ENCODE results near the gene TMEM184C.

The TMEM184C gene

DNA sequence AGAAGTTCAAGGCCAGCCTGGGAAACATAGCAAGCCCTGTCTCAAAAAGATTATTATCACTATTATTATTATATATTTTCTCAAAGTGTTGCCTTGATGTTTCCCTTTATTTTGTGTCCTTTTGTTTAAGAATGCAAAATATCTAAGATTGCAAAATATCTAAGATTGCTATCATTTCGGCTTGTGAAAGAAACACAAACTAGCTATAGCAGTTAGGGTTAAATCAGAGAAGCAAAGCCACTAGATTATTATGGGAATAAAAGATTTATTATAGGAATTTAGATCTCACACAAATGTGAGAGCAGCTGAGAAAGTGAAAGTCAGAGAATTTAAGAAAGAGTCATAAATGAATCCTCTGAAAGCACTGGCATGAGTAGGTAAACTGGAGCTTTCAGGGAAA lies 18.0 kb upstream of the TMEM184C start:
- no peak for DNase-seq (ENCODE audit: low read depth in 2 of 2)

DNA sequence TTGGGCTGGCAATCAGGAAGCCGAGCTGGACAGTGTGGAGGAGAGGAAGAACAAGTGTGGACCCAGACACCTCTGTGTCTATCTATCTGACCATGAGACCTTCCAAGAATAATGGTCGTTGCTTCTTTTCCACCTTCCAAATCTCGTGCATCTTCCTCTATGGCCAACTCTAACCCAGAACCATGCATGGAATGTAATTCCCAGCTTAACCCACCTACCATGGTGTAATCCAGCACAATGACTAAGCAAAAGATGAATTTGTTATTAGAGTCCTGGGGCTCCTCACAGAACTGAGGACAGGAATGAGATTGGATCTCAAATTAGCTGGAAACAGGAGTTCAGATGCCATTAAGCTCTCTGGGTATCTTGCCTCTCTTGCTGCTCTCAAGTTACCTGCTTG lies 17.4 kb upstream of the TMEM184C start:
- no peak for DNase-seq (ENCODE audit: low read depth in 2 of 2)

DNA sequence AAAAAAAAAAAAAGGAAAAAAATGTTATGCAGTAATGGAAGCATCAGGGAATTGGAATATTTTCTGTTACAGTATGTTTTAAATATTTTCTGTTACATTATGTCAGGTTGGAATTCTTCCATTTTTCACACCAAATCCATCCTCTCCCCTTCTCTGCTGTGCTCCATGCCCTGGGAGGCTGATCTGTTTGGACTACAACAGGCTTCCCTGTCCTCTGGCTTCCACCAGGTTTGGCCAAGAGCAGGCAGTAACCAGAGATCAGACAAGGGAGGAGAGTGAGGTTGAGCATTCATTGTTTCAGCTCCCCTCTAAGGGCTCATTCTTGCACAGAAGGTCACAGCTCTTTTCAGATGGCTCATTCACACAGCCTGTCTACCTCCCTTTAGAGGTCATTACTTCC lies 11.7 kb upstream of the TMEM184C start:
- no peak for DNase-seq (ENCODE audit: low read depth in 2 of 2)

DNA sequence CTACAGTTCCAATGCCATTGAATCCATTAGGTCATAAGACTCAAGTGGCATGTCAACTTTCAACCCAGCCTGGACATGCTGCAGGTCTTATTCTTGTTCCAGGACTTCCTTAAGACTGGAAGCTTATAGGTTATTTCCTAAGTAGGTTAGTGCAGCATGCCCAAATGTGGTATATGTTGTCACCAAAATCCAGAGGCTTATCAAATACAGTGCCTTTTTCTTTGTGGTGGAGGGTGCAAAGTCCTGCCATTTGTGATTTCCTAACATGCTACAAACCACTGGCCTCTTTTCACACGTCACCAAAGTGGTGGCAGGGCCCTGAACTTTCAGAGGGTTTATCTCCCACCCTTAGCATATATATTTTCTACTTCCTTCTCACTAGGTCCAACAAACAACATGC lies 9.7 kb upstream of the TMEM184C start:
- DNase-seq (ENCODE audit: low read depth in 2 of 2) = no peak

DNA sequence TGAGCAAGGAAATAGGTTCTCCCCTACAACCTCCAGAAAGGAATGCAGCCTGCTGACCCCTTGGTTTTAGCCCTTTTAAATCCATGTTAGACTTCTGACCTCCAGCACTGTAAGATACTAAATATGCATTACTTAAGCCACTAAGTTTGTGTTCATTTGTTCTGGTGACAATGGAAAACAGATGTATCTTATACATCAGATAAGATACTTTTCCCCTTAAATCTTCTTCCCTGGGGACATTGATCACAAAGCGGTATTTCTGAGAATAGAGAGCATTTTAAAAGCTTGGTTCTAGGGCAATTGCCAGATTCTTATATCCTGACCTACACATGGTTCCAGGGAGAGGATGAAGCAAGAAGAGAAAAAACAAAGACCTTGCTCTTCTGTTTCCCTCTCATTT lies 6.5 kb upstream of the TMEM184C start:
- DNase-seq (ENCODE audit: low read depth in 2 of 2) = no peak

DNA sequence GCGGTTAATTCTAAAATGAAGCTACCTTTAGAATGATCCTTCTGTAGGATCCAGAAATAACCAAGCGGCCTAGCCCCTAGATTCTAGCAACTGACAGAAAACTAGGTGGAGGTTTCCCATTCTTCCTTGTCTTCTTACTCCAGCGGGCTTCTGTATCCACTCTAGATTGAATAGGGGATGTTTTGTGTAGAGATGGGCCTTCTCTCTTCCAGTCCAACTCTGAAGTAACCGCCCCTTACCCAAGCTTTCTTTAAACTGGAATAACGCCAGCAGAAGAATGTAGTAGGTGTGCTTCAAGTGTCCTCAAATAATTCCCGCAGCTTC lies 386 bp upstream of the TMEM184C start:
- DNase-seq (ENCODE audit: low read depth in 2 of 2) = no peak

DNA sequence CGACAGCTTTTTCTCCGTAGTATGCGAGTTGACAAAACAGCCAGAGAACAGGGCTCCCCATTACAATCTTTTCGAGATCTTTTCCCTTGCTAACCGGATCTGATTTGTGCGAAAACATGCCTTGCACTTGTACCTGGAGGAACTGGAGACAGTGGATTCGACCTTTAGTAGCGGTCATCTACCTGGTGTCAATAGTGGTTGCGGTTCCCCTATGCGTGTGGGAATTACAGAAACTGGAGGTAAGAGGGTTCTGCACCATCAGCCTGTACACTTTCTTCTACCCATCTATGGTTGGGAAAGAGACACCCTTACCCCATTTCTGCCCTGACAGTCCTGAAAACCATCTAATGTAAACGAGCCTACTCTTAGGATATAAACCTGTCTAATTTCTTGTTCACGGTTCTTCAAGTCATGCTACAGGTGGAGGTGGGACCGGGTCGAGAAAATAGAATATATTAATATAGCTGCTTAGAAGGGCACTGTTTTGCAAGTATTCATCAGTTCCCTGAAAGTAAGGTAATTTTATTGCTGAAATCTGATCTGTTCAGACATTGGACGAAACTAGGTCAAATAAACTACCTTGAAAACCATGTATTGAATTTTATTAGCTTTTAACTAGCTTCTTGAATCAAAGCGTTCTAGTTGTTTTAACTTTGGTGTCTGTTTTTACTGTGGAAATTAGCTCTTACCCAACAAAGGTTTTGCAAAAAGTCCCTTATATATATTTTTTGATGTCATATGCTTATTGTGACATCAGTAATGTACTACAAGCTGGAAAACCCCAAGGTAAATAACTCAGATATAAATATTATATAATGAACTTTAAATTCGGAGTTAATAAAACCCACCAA lies 869 bp downstream of the TMEM184C start:
- no peak for DNase-seq (ENCODE audit: low read depth in 2 of 2)

DNA sequence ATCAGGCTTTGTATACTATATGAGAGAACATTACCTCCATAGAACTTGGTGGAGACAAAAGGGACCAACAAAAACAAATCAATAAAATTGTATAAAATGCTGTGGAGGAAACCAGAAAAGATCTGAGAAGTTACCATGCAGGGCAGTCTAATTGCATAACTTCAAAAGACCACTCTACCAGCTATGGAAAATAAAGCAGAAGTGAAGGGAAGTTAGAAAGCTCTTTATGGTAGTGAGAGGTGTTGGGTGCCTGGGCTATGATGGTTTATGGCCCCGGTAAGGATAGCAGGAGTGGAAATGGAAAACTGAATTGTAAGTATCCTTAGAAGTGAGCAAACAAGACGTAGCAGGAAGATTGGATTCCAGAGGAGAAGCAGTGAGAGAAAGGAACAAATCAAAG lies 3.1 kb downstream of the TMEM184C start:
- no peak for DNase-seq (ENCODE audit: low read depth in 2 of 2)

DNA sequence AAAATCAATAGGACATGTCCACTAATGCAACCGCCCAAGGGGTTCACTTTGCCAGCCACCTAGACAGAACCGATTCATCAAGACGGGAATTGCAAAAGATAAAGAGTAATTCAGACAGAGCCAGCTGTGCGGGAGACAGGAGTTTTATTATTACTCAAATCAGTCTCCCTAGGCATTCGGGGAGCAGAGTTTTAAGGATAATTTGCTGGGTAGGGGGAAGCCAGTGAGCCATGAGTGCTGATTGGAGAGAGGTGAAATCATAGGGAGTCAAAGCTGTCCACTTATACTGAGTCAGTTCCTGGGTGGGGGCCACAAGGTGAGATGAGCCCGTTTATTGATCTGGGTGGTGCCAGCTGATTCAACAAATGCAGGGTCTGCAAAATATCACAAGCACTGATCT lies 8.5 kb downstream of the TMEM184C start:
- no peak for DNase-seq (ENCODE audit: low read depth in 2 of 2)

DNA sequence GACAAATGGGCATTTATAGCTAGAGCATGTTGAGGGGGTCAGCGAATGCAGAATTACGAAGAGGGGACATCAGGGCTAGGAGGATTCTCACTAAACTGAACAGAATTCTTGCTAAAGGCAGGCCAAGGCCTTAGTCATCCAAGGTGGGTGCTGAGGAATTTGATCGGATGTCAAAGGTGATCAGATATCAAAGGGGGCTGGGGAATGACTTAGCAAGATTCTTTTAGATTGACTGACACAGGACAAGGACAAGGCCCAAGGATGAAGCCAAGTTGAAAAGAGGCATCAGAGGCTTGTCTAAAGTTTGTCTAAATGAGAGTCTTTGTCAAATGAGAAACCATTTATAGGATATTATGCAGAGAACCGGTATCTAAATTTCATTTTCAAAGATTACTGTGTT lies 9.7 kb downstream of the TMEM184C start:
- no peak for DNase-seq (ENCODE audit: low read depth in 2 of 2)

DNA sequence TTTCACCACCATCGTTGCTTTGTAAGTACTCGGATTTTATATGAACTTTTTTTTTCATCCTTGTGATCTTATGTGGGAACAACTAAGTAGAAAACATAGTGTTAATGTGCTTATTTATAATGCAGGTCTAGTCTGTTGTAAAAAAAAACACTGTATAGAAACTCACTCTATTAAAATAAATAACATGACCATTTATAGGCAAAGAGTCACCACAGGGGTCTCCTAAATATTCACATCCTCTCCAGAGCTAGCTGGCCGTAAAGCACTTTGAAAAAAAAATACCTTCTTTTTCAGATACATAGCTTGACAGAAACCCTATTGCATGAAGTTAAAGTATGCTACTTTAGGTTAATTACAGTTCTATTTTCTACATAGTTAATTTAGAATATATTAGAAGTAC lies 11.2 kb downstream of the TMEM184C start:
- DNase-seq (ENCODE audit: low read depth in 2 of 2) = no peak

DNA sequence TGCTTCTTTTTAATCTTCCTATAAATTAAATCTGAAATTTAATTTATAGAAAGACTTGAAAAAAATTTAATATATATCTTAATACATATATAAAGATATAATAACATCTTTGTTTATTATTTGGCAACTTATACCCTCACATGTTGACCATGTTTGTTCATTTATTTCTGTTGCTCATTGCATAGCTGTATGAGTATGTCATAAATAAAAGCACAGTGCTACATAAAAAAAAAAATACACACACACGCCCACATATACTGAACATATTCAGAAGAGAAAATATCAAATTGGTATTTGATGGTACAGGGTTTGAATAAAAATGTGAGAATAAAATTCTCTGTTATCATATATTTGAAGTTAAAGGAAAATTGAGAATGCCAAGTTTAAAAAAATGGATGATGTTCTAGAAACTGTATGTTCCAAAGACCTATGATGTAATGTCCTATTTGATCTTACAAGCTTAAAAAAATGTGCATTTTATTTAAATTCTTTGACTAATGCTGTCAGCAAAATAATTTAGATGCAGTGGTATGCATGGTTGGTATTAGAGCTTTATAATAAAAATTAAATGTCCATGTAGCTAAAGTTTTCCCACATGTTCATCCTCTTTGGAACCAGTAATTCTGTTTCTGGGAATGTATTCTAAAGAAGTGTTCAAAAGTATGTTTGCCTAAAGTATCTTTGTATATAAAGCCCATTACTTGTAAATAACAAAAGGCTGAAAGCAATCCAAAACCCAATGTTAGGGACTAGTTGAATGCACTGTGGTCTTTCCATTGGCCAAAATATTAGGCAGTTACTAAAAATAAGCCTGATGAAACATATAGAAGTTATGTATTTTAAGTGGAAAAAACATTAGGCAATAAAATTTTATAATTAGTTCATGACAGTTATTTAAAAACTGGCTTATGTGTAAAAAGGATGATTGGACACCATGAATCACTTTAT lies 12.9 kb downstream of the TMEM184C start:
- DNase-seq (ENCODE audit: low read depth in 2 of 2) = no peak

DNA sequence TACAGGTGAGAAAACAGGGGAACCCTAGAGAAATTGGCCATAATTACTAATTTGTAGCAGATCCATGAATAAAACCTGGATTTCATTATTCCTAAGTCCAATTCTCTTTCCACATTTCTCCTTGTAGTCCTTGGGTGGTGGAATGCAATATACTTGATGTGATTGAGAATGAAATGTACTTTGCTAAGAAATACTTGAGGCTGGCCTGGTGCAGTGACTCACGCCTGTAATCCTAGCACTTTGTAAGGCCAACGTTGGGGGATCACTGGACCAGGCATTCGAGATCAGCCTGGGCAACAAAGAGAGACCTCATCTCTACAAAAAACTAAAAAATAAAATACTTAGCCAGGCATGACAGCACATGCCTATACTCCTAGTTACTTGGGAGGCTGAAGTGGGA lies 15.9 kb downstream of the TMEM184C start:
- DNase-seq (ENCODE audit: low read depth in 2 of 2) = no peak

DNA sequence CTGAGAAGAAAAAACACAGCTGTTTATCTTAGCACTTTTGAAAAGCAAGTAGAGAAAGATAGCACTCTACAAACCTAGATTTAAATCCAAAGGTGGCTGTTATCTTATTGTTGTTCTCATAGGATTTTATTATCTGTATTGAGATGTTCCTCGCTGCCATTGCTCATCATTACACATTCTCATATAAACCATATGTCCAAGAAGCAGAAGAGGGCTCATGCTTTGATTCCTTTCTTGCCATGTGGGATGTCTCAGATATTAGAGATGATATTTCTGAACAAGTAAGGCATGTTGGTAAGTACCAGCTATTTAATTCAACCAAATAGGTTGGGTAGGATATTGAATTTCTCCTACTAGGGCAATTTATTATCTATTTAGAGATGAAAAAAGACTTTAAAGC lies 16.4 kb downstream of the TMEM184C start:
- no peak for DNase-seq (ENCODE audit: low read depth in 2 of 2)

DNA sequence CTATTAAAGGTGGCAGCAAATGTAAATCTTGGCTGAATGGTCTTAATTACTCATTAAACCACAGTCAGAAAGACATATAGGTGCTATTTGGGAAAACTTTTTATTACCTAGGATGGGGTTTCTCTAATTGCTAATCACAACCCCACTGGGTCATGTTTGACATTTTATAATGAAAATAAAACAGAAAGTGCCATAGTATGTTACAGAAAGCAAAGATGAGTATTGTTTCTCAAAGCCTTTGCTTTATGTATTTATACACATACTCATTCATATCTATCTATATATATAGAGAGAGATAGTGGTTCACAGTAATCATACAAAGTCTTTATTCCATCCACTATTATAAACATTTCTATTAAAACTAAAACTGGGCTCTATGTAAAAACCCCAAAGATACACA lies 18.2 kb downstream of the TMEM184C start:
- DNase-seq (ENCODE audit: low read depth in 2 of 2) = no peak

DNA sequence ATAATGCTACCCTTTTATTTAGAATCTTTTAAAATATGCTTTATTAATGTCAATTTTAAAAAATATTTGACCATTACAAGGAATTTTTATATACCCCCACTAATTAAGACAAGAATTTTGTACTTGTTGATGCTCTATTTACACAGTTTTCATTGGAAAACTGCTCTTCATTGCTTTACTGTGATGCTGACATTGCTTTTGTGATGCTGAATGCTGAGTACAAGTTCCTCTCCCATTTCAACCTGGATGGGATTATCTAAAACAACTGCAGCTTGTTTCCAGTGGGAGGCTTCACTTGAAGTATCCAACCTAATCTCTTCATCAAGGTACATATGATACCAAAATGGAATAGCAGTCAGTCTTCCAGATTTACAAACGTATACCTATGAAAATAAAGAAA lies 21.2 kb downstream of the TMEM184C start:
- DNase-seq (ENCODE audit: low read depth in 2 of 2) = no peak

DNA sequence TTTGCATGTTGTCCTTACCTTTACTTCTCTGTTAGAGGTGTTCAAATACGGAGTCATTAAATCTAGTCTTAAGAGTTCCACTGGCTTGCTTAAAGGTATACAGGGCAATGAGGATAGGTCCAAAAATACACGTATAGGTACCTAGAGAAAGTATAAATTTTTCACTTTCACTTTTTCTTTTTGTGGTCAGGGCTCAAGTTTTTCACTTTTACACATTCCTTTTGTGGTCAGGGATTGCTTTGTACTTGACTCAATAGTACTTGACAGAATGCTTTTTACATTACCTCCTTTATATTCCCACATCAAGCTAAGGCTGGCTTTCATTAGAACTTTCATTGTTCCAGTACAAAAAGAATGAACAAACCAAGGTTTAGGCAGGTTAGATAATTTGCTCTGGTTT lies 21.7 kb downstream of the TMEM184C start:
- DNase-seq (ENCODE audit: low read depth in 2 of 2) = no peak

DNA sequence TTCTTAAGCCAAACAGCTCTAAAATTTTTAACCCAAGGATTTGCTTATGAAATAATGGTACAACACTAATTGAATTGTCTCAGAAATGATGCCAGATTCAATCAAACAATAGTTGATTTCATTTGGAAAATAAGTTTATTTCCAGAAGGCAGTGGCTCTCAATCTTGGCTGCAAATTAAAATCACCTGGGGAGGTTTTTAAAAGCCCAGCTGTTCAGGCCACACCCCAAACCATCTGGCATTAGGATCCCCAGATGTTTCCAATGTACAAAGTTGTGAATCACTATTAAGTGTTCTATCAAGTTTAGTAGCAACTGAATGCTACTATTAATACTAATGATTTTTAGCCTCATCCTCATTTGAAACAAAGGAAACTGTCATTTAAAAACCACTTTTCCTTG lies 22.2 kb downstream of the TMEM184C start:
- no peak for DNase-seq (ENCODE audit: low read depth in 2 of 2)

DNA sequence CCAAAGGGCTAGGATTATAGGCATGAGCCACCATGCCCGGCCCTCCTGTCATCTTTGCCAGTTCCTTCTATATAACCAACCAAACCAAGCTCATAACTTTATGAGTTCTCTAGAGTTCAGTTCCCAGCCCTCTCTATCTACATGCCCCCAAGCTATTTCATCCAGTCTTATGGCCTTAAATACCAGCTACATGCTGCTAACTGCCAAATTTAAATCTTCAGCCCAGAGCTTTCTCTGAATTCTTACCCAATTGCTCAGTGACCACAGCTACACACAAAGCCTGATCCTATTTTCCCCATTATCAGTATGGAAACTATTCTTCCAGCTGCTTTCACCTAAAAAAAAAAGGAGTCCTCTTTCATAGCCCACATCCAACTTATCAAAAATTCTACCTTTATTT lies 23.1 kb downstream of the TMEM184C start:
- no peak for DNase-seq (ENCODE audit: low read depth in 2 of 2)

DNA sequence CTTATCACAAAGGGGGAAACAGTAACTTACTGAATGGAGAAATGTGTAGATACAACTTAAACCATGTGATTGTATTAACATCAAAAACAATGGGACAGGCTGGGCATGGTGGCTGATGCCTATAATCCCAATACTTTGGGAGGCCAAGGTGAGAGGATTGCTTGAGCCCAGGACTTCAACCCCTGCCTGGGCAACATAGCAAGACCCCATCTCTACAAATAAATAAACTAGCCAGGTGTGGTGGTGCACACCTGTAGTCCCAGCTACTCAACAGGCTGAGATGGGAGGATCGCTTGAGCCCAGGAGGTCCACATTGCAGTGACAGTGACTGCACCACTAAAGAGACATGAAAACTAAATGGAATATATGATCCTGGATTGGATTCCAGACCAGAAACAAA lies 26.4 kb downstream of the TMEM184C start:
- DNase-seq (ENCODE audit: low read depth in 2 of 2) = no peak

DNA sequence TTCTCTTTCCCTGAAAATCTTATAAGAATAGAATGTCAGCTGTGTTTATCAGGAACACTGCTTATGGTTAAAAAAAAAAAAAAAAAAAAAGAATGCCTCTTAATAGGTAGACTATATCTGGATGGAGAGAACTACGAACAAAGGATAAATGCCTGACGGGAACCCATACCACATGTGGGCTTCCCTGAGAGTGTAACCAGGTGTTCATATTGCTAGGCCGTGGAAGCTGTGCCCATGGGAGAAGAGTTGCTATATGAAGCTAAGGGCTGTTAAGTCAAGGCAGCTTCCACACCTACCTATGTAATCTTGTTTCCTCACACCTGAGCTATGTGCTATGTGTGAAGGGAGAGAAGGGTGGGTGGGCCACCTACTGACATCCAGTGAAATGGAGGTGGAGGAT lies 27.3 kb downstream of the TMEM184C start:
- DNase-seq (ENCODE audit: low read depth in 2 of 2) = no peak

DNA sequence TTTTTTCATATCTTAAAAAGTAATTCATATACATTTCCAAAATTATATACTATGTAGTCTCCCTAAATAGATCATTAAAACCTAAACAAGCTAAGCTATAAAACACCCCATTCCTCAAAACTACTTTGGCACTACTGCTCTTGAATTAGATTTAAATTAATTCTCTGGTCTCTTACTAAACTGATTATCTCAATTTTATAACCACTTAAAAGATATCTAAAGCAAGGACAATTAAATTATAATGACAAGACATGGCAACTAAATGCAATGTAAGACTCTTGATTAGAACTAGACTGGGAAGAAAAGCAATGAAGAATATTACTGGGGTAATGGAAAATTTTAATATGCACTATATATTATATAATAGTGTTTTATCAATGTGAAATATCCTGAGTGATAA lies 27.9 kb downstream of the TMEM184C start:
- no peak for DNase-seq (ENCODE audit: low read depth in 2 of 2)

DNA sequence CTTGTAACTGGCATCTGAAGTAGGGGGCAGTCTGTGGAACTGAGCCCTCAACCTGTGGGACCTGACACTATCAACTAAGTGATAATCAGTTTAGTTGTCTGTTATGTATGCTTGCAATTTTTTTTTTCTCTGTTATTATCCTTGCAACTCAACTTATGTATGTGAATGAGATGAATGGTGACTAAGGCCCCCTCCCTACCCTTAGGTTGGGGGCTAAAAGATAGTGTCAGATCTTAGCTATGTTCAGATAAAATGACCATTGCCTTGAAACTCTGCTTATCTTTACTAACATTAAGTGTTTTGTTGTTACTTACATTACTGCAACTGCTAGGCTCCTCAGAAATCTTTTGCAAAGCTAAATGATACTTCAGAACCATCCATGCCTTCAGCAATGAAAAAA lies 31.5 kb downstream of the TMEM184C start:
- DNase-seq (ENCODE audit: low read depth in 2 of 2) = no peak

Measured in stimulated activated CD4-positive, alpha-beta T cell treated with anti-CD3 and anti-CD28 coated beads, Interleukin-1b, Interleukin-23, amount 100 ng/mL, for 4 hours (primary cell).